Transverse colon (tissue), 4 donors: Measurements from ENCODE around the gene UFSP2. TPM values are rescaled to one million over a fixed set of nuclear protein-coding genes. Genes with fewer than 3 reads are reported as not detected.

Source experiments
- DNase-seq: peaks from one replicate; pipeline ENCODE4 v3.0.0-alpha.2; 2019
- H3K27ac ChIP-seq, 4 donors: fragments of 200-600 bp; sonication (generic); 2 replicates each; pipeline ENCODE4 v1.5.1; 2016 to 2018; ENCODE audit warnings: inconsistent platforms in 4 of 4
- H3K27me3 ChIP-seq: fragments of 200-600 bp; sonication (generic); 2 replicates; pipeline ENCODE4 v1.5.1; 2017; ENCODE audit warnings: inconsistent platforms
- H3K36me3 ChIP-seq, 4 donors: fragments of 200-600 bp; sonication (generic); 2 replicates each; pipeline ENCODE4 v1.5.1; 2017 to 2019; ENCODE audit warnings: inconsistent platforms in 4 of 4
- H3K4me1 ChIP-seq, 4 donors: fragments of 200-600 bp; sonication (generic); 2 replicates each; pipeline ENCODE4 v1.5.1; 2017 to 2020; ENCODE audit warnings: inconsistent platforms in 4 of 4
- H3K4me3 ChIP-seq, 4 donors: fragments of 200-600 bp; sonication (generic); 1 replicate in 1 of 4; 2 replicates in 3 of 4; pipeline versions ENCODE4 v1.5.1 to v1.6.1; 2017 to 2019; ENCODE audit warnings: inconsistent platforms in 4 of 4
- H3K9me3 ChIP-seq, 2 donors: fragments of 200-600 bp; sonication (generic); 2 replicates each; pipeline ENCODE4 v1.5.1; 2017 to 2019; ENCODE audit warnings: inconsistent platforms in 2 of 2
- EP300 ChIP-seq: sonication (generic); formaldehyde crosslinking; IDR thresholded peaks from one replicate; pipeline ENCODE4 v1.6.1; 2017; ENCODE audit warnings: antibody characterized with exemption, low read depth
- POLR2A ChIP-seq: fragments of 450-650 bp; IDR thresholded peaks from one replicate; pipeline ENCODE4 v1.6.1; 2016; ENCODE audit warnings: antibody characterized with exemption, mild to moderate bottlenecking, moderate library complexity
- POLR2AphosphoS5 ChIP-seq, 3 donors: sonication (generic); formaldehyde crosslinking; IDR thresholded peaks; one replicate each; pipeline ENCODE4 v1.6.1; 2016; ENCODE audit warnings: antibody characterized with exemption in 3 of 3
- WGBS, 2 donors: methylation state at CpG; one replicate each; pipeline ENCODE4 v1.1.5; 2018; ENCODE audit warnings: low coverage in 1 of 2; 5-methylcytosine and 5-hydroxymethylcytosine counted together
- in situ Hi-C, 4 donors: fragments of 200-750 bp; cut with MboI; loops; one replicate each; pipeline versions ENCODE4 v1.15.0 to v1.15.1; 2017; ENCODE audit warnings: low sequenced_read_pairs in 3 of 4, low pct_ligation_motif_present in 1 of 4, low pct_unique_long_range_greater_than_20kb in 1 of 4
- intact Hi-C: fragments of 100-400 bp; cut with DNase I; formaldehyde crosslinking; loops from one replicate; pipeline ENCODE4 v1.15.1; 2023; ENCODE audit warnings: low total_unique reads
- total RNA-seq, 4 donors: library from RNA; depleted of rRNA; stranded (reverse); fragments of >200 nt; gene quantifications; one replicate each; pipeline ENCODE4 v1.1.0, GENCODE V29; 2016
- TF ChIP-seq, protein P1 (sequence below), 5 experiments: fragments of 200-600 bp in 3 of 5; fragments of 450-650 bp in 2 of 5; sonication (generic) in 3 of 5; IDR thresholded peaks; 1 replicate in 2 of 5; 2 replicates in 3 of 5; pipeline ENCODE4 v1.5.1; 2016 to 2017; ENCODE audit warnings: antibody characterized with exemption in 5 of 5, inconsistent platforms in 3 of 5, mild to moderate bottlenecking in 2 of 5, moderate library complexity in 1 of 5

UFSP2 gene
- total RNA-seq, 4 donors from 2014 or later, result 5.2 to 48.4 (median 21.5) TPM

DNA sequence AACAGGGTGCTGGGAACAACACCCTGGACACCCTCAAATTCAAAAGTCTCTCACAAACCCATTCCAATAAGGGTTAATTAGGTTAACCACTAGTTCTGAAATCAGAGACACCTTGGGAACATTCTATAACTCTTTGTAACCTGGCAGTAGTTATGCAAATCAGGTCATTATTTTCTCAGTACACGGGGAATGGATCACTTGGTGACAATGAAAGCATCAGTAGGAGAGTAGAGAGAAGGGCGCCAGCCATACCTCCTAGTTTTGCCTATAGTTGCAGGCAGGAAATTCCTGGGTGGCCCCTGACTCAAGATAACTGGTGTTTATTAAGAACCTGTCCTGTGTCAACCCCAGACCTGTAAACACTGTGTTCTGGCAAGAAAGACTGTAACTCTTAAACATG lies 43.2 kb upstream of the UFSP2 start:
- Histone ChIP-seq H3K36me3 (no peaks in the 10 kb centered on the region), H3K4me1 (peaks cover 0 to 14% (median 8%) of the 10 kb centered on the region in 4 donors), H3K9me3 (no peaks in the 10 kb centered on the region), H3K27ac (no peak overlapping the region), H3K27me3 (no peaks in the 10 kb centered on the region), H3K4me3 (no peak overlapping the region)
- intact Hi-C loops, result loop anchor here (5.0 kb wide), 1 partner anchor 1163 kb away; no protein-coding TSS in a partner anchor
- 79% methylated on average over 2 of the region's 2 CpGs; no CpG with 5 or more reads in 1 of the 2 donors for WGBS, 2 donors
- no peak for TF ChIP-seq EP300
- no peak for TF ChIP-seq POLR2AphosphoS5 (IDR thresholded peaks at IDR 0.05)
- TF ChIP-seq, protein P1, sequence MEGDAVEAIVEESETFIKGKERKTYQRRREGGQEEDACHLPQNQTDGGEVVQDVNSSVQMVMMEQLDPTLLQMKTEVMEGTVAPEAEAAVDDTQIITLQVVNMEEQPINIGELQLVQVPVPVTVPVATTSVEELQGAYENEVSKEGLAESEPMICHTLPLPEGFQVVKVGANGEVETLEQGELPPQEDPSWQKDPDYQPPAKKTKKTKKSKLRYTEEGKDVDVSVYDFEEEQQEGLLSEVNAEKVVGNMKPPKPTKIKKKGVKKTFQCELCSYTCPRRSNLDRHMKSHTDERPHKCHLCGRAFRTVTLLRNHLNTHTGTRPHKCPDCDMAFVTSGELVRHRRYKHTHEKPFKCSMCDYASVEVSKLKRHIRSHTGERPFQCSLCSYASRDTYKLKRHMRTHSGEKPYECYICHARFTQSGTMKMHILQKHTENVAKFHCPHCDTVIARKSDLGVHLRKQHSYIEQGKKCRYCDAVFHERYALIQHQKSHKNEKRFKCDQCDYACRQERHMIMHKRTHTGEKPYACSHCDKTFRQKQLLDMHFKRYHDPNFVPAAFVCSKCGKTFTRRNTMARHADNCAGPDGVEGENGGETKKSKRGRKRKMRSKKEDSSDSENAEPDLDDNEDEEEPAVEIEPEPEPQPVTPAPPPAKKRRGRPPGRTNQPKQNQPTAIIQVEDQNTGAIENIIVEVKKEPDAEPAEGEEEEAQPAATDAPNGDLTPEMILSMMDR (IDR thresholded peaks at IDR 0.05), result no peak
- TF ChIP-seq POLR2A, result no peak
- in situ Hi-C loops, result no loop called here
- DNase-seq, result no peak

DNA sequence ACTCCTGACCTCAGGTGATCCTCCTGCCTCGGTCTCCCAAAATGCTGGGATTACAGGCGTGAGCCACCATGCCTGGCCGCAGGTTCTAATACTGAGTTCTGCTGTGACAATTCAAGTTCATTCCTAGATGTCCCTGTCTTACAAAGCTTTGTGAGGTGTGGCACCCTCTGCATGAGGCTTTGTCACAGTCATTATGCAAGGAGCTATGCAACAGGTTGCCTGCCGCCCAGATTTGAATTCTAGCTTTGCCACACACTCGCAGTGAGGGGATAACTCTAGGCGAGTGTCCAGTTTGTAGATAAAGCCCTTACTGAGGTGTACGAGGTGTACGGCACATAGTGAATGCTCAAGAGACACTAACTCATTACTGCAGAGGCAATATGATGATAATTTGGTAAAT lies 42.2 kb upstream of the UFSP2 start:
- no peak overlapping the region for H3K27ac ChIP-seq
- TF ChIP-seq, protein P1 (IDR thresholded peaks at IDR 0.05), result no peak
- no peak for TF ChIP-seq POLR2A
- no peak for TF ChIP-seq EP300
- no peak for TF ChIP-seq POLR2AphosphoS5 (IDR thresholded peaks at IDR 0.05)
- in situ Hi-C loops (no loop called here), intact Hi-C loops (loop anchor here (5.0 kb wide), 1 partner anchor 1164 kb away; no protein-coding TSS in a partner anchor)
- H3K4me3 ChIP-seq, result no peak overlapping the region
- H3K27me3 ChIP-seq, result no peaks in the 10 kb centered on the region
- 84 to 90% methylated on average over 5 to 8 of the region's 8 CpGs for WGBS, 2 donors
- peaks cover 0 to 14% (median 8%) of the 10 kb centered on the region in 4 donors for H3K4me1 ChIP-seq
- no peaks in the 10 kb centered on the region for H3K9me3 ChIP-seq
- no peak for DNase-seq
- no peaks in the 10 kb centered on the region for H3K36me3 ChIP-seq

DNA sequence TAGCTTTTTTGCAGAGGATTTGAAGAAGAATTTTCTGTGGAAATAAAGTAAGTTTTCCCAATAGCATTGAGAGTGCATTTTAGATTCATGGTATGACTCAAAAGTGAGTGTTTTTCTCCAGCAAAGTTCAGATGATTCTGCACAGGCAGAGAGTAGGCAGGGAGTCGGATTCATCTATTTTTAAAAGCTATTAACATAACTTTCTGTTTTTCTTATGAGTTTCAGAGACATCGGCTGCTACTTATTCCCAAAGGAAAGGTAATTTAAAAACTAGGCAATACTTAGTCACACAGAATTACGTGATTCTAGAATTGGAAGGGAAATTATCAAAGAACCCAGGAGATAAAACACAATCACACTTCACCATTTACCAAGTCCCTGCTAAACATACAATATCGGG lies 41.3 kb upstream of the UFSP2 start:
- 77 to 88% methylated on average over 3 to 4 of the region's 4 CpGs for WGBS, 2 donors
- Histone ChIP-seq H3K4me3 (no peak overlapping the region), H3K9me3 (no peaks in the 10 kb centered on the region), H3K36me3 (no peaks in the 10 kb centered on the region), H3K27me3 (no peaks in the 10 kb centered on the region), H3K27ac (no peak overlapping the region), H3K4me1 (peaks cover 0 to 10% (median 7%) of the 10 kb centered on the region in 4 donors)
- intact Hi-C loops (loop anchor here (5.0 kb wide), 1 partner anchor 1165 kb away; no protein-coding TSS in a partner anchor), in situ Hi-C loops (no loop called here)
- TF ChIP-seq POLR2A (no peak), EP300 (no peak), POLR2AphosphoS5 (IDR thresholded peaks at IDR 0.05) (no peak)
- TF ChIP-seq, protein P1 (IDR thresholded peaks at IDR 0.05), result no peak
- no peak for DNase-seq

DNA sequence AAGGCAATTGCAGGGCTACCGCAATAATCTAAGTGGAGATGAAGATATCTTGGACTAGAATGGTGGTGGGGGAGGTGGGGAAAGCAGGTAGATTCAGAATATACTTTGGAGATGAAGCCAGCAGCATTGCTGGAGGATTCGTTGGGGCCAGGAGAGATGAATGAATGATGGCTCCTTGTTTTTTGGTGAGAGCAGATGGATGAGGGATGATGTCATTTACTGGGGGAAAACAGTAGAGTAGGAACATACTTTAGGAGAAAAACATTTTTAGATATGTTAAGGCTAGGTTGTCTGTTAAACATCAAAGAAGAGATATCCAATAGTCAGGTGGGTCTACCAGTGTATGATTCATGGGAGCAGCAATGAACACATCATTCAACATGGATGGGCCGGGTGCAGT lies 39.9 kb upstream of the UFSP2 start:
- no peak for DNase-seq
- no peaks in the 10 kb centered on the region for H3K27me3 ChIP-seq
- TF ChIP-seq POLR2A (no peak), EP300 (no peak), POLR2AphosphoS5 (IDR thresholded peaks at IDR 0.05) (no peak)
- TF ChIP-seq, protein P1 (IDR thresholded peaks at IDR 0.05), result no peak
- in situ Hi-C loops, result no loop called here
- H3K9me3 ChIP-seq, result no peaks in the 10 kb centered on the region
- H3K27ac ChIP-seq, result no peak overlapping the region
- H3K4me1 ChIP-seq, result peaks cover 0 to 6% (median 1%) of the 10 kb centered on the region in 4 donors
- intact Hi-C loops, result loop anchor here (5.0 kb wide), 1 partner anchor 1167 kb away; no protein-coding TSS in a partner anchor
- WGBS, 2 donors, result 66 to 86% methylated on average over 2 to 3 of the region's 3 CpGs
- H3K4me3 ChIP-seq, result no peak overlapping the region
- H3K36me3 ChIP-seq, result no peaks in the 10 kb centered on the region
